Suprapubic skin (tissue), 4 donors: ENCODE data around the gene TANC1. TPM values are rescaled to one million over a fixed set of nuclear protein-coding genes. Genes with fewer than 3 reads are reported as not detected.

Experiments used
- DNase-seq, 2 donors: peaks; one replicate each; pipeline ENCODE4 v3.0.0-alpha.2; 2019; ENCODE audit warnings: low spot score in 2 of 2
- H3K27ac ChIP-seq: fragments of 200-600 bp; sonication (generic); one replicate; pipeline ENCODE4 v1.5.1; 2019
- H3K27me3 ChIP-seq: fragments of 200-600 bp; sonication (generic); one replicate; pipeline ENCODE4 v1.5.1; 2019
- H3K36me3 ChIP-seq: fragments of 200-600 bp; sonication (generic); one replicate; pipeline ENCODE4 v1.5.1; 2019
- H3K4me1 ChIP-seq: fragments of 200-600 bp; sonication (generic); one replicate; pipeline ENCODE4 v1.5.1; 2019
- H3K4me3 ChIP-seq: fragments of 200-600 bp; sonication (generic); one replicate; pipeline ENCODE4 v1.5.1; 2019; ENCODE audit warnings: mild to moderate bottlenecking
- H3K9me3 ChIP-seq: fragments of 200-600 bp; sonication (generic); one replicate; pipeline ENCODE4 v1.5.1; 2019
- EP300 ChIP-seq: sonication (generic); formaldehyde crosslinking; IDR thresholded peaks from one replicate; pipeline ENCODE4 v1.6.1; 2017; ENCODE audit warnings: antibody characterized with exemption
- POLR2A ChIP-seq, 2 donors: fragments of 450-650 bp; IDR thresholded peaks; one replicate each; pipeline ENCODE4 v1.6.1; 2017; ENCODE audit warnings: antibody characterized with exemption in 2 of 2, mild to moderate bottlenecking in 2 of 2, moderate library complexity in 2 of 2
- POLR2AphosphoS5 ChIP-seq, 3 donors: sonication (generic); formaldehyde crosslinking; IDR thresholded peaks; one replicate each; pipeline ENCODE4 v1.6.1; 2017; ENCODE audit warnings: antibody characterized with exemption in 3 of 3
- WGBS: methylation state at CpG from one replicate; pipeline ENCODE4 v1.1.5; 2018; 5-methylcytosine and 5-hydroxymethylcytosine counted together
- total RNA-seq, 4 donors: library from RNA; depleted of rRNA; stranded (reverse); fragments of >200 nt; gene quantifications; one replicate each; pipeline ENCODE4 v1.1.0, GENCODE V29; 2016
- TF ChIP-seq, protein P1 (sequence below), 2 donors: fragments of 200-600 bp in 1 of 2; fragments of 450-650 bp in 1 of 2; sonication (generic) in 1 of 2; IDR thresholded peaks; one replicate each; pipeline ENCODE4 v1.5.1; 2016 to 2019; ENCODE audit warnings: antibody characterized with exemption in 2 of 2, mild to moderate bottlenecking in 1 of 2, moderate library complexity in 1 of 2

The TANC1 gene
- total RNA-seq, 4 donors from 2014 or later, result 57.6 to 260 (median 88.3) TPM

DNA sequence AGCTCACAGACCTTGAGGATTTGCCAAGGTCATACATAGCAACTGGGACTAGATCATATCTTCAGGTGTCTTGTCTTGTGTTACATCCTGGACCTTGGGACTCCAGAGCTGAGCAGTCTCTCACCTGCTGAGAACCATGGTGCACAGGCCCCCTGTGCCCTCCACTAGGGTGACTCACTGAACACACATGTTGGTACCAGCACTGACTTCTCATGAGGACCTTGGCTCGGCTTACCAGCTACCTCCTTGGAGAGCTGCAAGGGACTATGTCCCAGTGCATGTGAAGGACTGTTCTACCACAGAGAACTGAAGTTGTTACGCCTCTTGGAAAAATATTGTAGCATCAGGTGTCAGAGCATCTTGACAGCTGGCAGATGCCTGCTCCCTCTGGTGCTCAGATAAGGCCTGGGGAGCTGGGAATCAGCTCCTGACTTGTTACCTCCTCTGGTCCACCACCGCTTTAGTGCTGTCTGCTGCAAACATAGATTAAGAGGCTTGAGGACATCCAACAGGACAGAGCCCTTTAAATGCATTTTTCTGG, 246.0 kb downstream of the TANC1 start:
- H3K27me3 ChIP-seq, result no peaks in the 10 kb centered on the region
- peaks cover 53% of the 10 kb centered on the region for H3K36me3 ChIP-seq
- H3K9me3 ChIP-seq, result no peaks in the 10 kb centered on the region
- WGBS, result 90% methylated on average over 2 of the region's 3 CpGs
- no peak for DNase-seq
- no peak overlapping the region for H3K4me3 ChIP-seq
- TF ChIP-seq, protein P1, sequence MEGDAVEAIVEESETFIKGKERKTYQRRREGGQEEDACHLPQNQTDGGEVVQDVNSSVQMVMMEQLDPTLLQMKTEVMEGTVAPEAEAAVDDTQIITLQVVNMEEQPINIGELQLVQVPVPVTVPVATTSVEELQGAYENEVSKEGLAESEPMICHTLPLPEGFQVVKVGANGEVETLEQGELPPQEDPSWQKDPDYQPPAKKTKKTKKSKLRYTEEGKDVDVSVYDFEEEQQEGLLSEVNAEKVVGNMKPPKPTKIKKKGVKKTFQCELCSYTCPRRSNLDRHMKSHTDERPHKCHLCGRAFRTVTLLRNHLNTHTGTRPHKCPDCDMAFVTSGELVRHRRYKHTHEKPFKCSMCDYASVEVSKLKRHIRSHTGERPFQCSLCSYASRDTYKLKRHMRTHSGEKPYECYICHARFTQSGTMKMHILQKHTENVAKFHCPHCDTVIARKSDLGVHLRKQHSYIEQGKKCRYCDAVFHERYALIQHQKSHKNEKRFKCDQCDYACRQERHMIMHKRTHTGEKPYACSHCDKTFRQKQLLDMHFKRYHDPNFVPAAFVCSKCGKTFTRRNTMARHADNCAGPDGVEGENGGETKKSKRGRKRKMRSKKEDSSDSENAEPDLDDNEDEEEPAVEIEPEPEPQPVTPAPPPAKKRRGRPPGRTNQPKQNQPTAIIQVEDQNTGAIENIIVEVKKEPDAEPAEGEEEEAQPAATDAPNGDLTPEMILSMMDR (IDR thresholded peaks at IDR 0.05), result no peak
- TF ChIP-seq POLR2A (IDR thresholded peaks at IDR 0.05), result no peak
- no peak for TF ChIP-seq POLR2AphosphoS5 (IDR thresholded peaks at IDR 0.05)
- no peak for TF ChIP-seq EP300
- H3K4me1 ChIP-seq, result no peaks in the 10 kb centered on the region
- no peak overlapping the region for H3K27ac ChIP-seq

GRCh38 chr2:159215116-159215515, 246.7 kb downstream of the TANC1 start:
- Histone ChIP-seq H3K4me3 (no peak overlapping the region), H3K4me1 (no peaks in the 10 kb centered on the region), H3K36me3 (peaks cover 61% of the 10 kb centered on the region), H3K9me3 (no peaks in the 10 kb centered on the region), H3K27ac (no peak overlapping the region), H3K27me3 (no peaks in the 10 kb centered on the region)
- TF ChIP-seq POLR2AphosphoS5 (IDR thresholded peaks at IDR 0.05) (no peak), POLR2A (IDR thresholded peaks at IDR 0.05) (no peak), EP300 (no peak)
- TF ChIP-seq, protein P1 (IDR thresholded peaks at IDR 0.05), result no peak
- WGBS, result 88% methylated on average over 7 of the region's 7 CpGs
- DNase-seq, result no peak

DNA sequence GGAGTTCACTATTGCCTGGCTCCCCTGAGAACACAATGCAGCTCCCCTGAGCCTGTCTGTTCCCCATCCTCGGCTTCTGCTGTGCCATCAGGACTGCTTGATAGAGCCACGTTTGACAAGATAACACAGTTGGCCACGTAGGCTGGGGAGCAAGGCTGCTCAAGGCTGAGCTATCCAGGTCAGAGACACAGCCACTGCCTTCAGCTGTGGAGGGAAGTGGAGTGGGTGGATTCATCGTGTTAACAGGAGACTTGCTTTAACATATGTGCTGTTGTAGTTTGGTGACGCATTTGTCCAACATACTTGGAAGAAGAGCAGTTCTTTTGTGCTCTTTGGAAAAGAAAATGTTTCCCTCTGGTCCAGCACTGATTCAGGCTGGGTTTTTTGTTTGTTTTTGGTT, 249.2 kb downstream of the TANC1 start:
- Histone ChIP-seq H3K4me1 (no peaks in the 10 kb centered on the region), H3K27ac (no peak overlapping the region), H3K9me3 (no peaks in the 10 kb centered on the region), H3K4me3 (no peak overlapping the region), H3K27me3 (no peaks in the 10 kb centered on the region), H3K36me3 (peaks cover 84% of the 10 kb centered on the region)
- TF ChIP-seq EP300, result no peak
- TF ChIP-seq POLR2A (IDR thresholded peaks at IDR 0.05), result no peak
- TF ChIP-seq POLR2AphosphoS5 (IDR thresholded peaks at IDR 0.05), result no peak
- TF ChIP-seq, protein P1 (IDR thresholded peaks at IDR 0.05), result no peak
- WGBS, result 68% methylated on average over 5 of the region's 5 CpGs
- no peak for DNase-seq

DNA sequence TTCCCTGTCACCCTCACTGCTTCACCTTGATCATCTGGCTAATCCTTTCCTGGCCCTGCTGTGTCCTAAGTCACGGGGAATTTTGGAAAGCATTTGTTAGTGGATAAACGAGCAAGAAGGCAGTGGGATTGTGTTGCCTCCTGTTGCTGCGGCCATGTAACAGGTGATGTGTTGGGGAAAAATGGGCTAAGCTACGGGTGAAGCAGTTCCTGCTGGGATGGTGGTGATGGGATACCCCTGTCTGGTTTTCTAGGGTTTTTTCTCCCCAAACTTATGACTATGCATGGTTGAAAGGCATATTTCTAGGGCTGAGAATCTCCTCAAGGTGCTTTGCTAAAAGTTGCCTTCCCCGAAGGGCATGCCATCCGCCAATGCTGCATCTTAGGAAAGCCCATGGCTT, 249.9 kb downstream of the TANC1 start:
- DNase-seq, result no peak
- no peak overlapping the region for H3K27ac ChIP-seq
- TF ChIP-seq EP300 (no peak), POLR2A (IDR thresholded peaks at IDR 0.05) (no peak), POLR2AphosphoS5 (IDR thresholded peaks at IDR 0.05) (no peak)
- TF ChIP-seq, protein P1 (IDR thresholded peaks at IDR 0.05), result no peak
- H3K4me1 ChIP-seq, result no peaks in the 10 kb centered on the region
- WGBS, result 96% methylated on average over 6 of the region's 6 CpGs
- H3K27me3 ChIP-seq, result no peaks in the 10 kb centered on the region
- peaks cover 88% of the 10 kb centered on the region for H3K36me3 ChIP-seq
- H3K9me3 ChIP-seq, result no peaks in the 10 kb centered on the region
- no peak overlapping the region for H3K4me3 ChIP-seq

DNA sequence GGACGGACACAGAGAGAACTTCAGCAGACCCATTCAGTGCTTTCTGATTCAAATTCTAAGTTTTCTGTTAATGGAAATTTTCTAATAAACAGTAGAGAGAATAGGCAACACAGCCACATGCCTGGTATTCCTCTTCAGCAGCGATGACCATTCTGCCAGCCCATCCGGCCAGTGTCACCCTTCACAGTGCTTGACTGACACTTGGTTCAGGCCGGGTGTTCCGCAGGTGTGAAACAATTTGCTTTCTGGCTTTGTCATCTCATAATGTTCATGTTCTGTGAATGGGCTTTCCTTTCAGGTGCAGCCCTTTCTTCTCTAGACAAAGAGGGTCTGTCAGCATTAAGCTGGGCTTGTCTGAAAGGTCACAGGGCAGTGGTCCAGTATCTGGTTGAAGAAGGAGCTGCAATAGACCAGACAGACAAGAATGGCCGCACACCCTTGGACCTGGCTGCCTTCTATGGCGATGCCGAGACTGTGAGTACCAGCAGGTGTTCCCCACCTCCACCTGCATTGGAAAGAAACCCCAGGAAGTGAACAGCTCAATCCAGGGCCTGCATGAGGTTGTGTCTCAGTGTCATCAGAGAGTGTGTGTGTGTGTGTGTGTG, 251.1 kb downstream of the TANC1 start:
- WGBS, result 98% methylated on average over 5 of the region's 8 CpGs
- no peaks in the 10 kb centered on the region for H3K9me3 ChIP-seq
- H3K4me1 ChIP-seq, result no peaks in the 10 kb centered on the region
- no peaks in the 10 kb centered on the region for H3K27me3 ChIP-seq
- peaks cover 91% of the 10 kb centered on the region for H3K36me3 ChIP-seq
- no peak for DNase-seq
- TF ChIP-seq, protein P1 (IDR thresholded peaks at IDR 0.05), result no peak
- TF ChIP-seq EP300 (no peak), POLR2AphosphoS5 (IDR thresholded peaks at IDR 0.05) (no peak), POLR2A (IDR thresholded peaks at IDR 0.05) (no peak)
- no peak overlapping the region for H3K4me3 ChIP-seq
- no peak overlapping the region for H3K27ac ChIP-seq
